ENCODE results near the gene MIER1.

Gene MIER1

GRCh38 chr1:67001682-67002425 is 77.1 kb downstream of the MIER1 start:
- no peak for DNase-seq

DNA sequence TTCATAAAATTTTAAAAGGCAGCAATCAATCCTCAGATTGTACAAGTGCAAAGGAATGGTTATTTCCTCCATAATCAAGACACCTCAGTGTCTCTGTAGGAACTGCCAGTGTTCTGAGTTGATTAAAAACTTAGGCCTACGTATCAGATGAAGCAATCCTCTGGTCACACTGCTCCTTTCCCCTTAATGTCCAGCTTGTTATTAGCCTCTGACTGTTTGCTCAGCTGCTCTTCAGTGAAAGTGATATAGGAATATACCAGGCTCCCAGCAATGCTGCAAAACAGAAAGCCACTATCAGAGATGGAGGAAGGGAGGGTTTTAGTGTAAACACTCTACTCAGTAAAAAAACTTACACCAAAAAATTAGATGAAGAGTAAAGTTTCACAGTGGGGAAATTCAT is 79.4 kb downstream of the MIER1 start:
- peak; percentile 14 for DNase-seq

DNA sequence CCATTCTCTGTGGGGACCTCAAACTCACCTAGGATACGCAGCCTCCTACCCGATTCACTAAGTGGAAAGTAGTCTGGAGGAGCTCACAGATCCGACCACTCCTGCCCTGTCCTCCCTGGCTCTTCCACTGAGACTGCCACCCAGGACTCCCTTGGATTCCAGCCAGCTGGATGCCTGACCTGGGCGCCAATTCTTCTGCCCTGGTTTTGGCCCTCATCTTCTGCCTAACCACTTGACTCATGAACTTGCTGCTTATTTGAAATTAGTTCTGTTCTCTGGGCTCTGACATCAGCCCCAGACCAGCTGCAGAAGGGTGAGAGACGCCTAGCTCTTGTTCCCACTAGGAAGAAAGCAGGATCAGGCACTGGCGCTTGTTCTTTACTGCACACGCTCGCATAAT is 80.3 kb downstream of the MIER1 start:
- DNase-seq: no peak

GRCh38 chr1:67009792-67010191 is 85.0 kb downstream of the MIER1 start:
- no peak for DNase-seq

DNA sequence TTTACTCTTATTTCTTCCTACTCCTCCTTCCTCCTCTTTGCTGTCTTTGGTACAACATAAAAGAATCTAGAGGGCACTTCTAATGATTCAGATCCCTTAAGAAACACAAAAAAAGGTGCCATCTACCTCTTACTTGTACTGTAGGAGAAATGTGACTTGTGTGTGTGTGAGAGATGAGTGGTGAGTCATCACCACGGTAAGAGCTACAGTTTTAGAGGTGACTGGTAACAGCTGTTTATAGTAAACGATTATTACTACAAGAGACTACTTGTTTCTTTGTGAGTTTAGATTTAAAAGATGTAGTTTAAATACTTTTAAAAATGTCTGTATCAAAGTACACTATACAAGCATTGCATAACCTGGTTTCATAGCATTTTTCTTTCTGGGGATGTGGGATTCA is 88.8 kb downstream of the MIER1 start:
- no peak for DNase-seq

GRCh38 chr1:67018574-67018973 is 93.8 kb downstream of the MIER1 start:
- no peak for DNase-seq

DNA sequence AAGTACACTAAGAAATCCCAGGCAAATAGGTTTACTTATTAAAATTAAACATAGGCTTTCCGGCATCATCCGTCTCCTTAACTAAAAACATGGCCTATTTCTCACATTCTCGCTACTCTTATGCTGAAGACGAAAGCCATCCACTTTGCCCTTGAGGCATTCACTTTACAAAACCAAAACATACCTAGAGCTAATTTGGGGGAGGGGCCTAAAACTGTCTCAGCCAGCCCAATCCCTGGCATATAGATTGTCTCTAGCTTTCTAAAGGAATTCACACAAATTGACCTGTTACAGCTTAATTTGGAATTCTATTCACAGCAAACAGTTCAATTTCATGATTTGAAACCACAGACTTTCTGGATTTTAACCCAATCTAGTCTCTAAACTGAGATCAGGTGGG is 94.3 kb downstream of the MIER1 start:
- DNase-seq: no peak

DNA sequence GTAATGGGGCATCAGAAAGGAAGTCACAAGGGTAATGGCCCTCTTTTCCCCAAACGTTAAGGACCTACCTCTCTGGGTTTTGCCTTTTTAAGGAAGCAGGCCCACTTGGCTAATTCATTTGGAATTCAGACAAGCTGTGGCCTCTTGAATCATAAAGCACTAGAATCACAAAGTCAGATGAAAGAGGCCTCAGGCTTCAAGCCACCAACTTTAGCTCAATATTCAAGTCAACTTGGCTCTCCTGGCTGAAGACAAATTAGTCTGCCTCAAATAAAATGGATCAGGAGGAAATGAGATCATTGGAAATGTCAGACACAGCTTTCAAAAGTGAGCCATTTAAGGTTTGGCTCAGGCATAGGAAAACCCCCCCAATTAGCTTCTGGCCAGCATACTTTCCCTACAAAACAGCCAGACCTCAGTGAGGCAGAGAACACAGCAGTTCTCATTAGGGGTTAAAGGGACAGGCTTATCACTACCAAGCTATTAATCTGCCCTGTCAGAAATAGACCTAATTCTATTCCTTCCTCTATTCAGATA is 94.9 kb downstream of the MIER1 start:
- no peak for DNase-seq

DNA sequence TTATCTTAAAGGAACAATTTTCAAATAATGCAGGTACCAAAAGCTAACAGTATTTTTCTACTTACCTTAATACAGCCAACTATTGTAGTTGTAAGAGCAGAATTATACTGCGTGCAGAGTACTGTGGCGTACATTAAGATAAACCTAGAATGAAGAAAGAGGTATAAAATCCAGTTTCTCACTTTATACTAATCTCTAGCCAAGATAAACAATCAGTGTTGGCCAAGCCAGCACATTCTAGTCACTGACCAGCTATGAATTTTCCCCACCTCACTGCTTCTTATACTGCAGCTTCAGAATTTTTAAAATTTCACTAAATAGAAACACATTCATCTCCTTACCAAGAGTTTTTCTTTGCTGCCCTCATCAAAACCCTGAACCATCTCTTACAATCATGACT is 95.5 kb downstream of the MIER1 start:
- DNase-seq: no peak

- no peak for DNase-seq
These were observed 96.0 kb downstream of the MIER1 start for GRCh38 chr1:67020765-67021164.

DNA sequence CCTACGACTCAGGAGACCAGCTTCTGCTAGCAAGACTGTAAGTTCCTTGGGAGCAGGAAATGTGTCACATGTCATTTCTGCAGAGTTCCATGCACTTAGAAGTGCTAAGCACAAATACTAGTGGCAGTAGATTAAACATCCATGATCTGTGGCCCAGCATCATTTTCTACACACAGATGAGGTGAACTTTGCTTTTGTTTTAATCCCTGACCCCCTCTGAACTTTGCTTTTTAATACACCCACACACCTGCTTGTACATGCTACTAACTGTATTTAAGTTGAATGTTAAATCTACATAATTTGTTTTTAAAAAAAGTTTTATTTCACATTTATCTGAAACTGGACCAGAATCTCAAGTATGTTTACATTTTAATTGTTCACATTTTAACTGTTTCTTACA is 104.7 kb downstream of the MIER1 start:
- no peak for DNase-seq

DNA sequence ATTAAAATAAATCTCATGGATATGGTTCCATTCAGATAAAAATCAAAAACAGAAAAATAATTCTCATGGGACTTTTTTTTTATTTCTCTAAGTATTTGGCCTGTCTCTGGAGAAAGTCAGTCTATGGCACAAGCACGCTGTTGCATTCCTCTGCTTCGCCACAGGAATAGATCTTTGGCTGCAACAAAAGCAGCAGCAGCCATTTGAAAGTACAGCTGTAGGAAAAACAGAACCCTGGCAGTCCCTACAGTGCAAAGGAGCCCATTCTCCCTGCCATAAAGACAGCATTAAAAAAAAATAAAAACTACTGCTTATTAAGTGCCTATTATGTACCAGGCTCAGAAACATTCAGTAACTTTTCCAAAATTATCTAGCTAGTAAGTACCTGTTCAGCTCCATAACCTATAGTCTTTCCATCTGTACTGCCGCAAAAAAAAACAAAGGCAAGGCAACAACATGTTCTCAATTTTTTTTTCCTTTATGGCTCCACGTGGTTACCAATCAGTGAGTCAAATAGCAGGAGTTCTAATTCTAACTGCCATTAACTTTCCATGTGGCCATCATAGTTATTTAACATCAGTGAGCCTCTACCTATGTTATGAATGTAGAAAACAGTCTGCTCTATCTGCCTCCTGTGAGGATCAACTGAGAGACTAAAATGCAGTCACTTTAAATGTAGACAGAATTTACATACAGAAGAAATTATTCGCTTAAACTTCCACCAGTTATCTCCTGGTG is 106.5 kb downstream of the MIER1 start:
- no peak for DNase-seq

- no peak for DNase-seq
These were observed 107.1 kb downstream of the MIER1 start for GRCh38 chr1:67031859-67032247.

Data from NCI-H187 treated with DMSO at 0.1 percent for 48 hours (cell line).